Ramos (cell line): ENCODE data around the gene PLCE1.

Source experiments
- in situ Hi-C: fragments of 300-500 bp; cut with MboI; formaldehyde crosslinking; loops from one replicate; pipeline ENCODE4 v1.14.3; 2022; ENCODE audit warnings: low sequenced_read_pairs; ENCODE audit not compliant: unreplicated experiment

PLCE1 gene

GRCh38 chr10:93992400-93993030 lies 1.2 kb upstream of the PLCE1 start:
- in situ Hi-C loops = no loop called here

DNA sequence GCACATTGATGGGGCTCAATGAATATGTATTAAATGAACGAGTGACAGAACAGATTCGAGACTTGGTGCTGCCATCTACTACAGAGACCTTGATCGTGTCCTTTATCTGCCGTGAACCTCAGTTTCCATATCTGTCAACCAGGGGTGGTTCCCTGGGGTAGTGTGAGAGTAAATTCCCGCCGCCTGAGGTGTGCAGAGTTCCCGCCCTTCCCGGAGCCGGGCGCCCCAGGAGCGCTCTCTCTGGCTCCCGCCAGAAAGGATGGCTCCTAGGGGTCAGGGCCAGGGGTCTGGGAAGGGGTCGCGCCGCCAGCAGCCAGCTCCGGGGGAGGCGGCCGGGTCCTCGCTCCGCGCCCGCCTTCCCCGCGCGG lies 333 bp upstream of the PLCE1 start:
- in situ Hi-C loops = no loop called here

DNA sequence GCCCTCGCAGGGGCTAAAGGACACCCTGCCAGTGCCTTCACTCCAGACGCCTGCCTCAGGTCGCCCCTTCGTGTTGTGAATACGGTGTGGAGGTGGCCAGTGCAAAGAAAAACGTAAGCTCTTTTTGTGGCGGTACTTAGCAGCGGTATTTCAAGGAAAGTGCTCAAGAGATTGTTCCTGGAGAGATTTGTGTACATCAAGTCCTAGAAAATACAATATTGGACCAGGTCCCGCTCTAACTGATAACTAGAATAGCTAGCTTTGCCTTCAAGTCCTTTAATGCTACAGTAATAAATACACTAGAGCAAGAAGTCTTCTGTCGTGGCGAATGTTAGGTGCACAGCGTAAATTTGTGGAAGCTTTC lies 689 bp downstream of the PLCE1 start:
- in situ Hi-C loops = no loop called here

GRCh38 chr10:93995182-93995581 lies 1.5 kb downstream of the PLCE1 start:
- in situ Hi-C loops = no loop called here

DNA sequence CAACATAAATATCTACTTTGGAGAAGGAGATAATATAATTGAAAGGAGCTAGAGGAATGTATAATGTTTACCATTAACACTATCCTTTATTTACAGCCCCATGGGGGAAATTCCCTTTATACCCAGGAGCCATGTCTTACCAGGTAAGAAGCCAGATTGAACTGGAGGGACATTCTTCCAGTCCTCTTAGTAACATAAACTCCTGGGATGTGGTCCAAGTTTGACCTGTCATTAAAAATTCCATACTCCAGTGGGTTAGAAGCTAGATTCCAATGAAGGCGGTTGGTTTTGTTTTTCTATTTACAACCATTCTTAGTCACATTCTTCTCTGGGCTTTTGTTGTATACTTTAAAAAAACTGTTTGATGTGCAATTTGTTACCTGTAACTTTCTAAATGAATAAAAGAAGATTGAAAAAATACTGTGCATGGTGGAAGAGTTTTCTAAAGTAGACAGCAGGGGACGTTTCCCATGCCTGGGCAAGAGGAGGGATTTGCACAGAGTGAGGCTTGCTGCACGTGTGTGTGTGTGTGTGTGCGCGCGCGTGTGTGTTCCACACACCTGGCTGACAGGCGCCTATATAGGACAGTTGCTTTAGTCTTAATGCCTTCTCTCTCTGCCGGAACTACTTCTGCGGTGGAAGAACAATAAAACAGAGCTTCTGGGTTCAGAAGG lies 2.0 kb downstream of the PLCE1 start:
- in situ Hi-C loops = no loop called here

DNA sequence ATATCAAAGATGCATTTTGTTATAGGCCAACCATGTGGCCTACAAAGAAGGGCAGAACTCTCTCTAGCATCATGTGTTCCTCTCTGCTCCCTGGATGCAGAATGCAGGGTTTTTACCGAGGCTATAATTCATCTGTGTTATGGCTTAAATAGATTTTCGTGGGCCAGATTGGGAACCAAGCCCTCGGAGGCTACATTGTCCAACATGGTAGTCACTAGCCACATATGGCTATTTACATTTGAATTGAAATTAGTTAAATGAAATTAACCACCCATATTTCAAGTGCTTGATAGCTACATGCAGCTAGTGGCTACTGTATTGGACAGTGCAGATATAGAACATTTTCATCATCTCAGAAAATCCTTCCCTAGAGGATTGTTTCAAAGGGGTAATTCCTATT lies 2.8 kb downstream of the PLCE1 start:
- in situ Hi-C loops = no loop called here

DNA sequence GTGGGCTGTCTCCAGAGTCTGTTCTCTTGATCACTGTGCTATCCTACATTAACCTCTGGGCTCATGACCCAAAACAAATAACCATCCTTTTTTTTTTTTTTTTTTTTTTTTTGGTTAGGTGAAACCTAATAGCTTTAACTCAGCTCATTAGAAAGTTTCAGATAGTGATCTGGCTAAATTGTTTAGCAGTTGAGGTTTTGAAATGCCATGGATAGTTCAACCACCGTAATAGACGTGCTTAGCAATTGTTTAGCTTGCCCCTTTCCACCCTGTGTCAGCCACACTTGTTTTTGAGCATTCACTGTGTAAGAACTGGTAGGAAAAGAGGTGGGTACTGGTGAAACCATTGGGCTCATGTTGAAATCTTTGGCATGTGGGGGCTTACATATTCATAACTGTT lies 3.8 kb downstream of the PLCE1 start:
- in situ Hi-C loops = no loop called here

GRCh38 chr10:93999401-93999851 lies 5.7 kb downstream of the PLCE1 start:
- in situ Hi-C loops = no loop called here

DNA sequence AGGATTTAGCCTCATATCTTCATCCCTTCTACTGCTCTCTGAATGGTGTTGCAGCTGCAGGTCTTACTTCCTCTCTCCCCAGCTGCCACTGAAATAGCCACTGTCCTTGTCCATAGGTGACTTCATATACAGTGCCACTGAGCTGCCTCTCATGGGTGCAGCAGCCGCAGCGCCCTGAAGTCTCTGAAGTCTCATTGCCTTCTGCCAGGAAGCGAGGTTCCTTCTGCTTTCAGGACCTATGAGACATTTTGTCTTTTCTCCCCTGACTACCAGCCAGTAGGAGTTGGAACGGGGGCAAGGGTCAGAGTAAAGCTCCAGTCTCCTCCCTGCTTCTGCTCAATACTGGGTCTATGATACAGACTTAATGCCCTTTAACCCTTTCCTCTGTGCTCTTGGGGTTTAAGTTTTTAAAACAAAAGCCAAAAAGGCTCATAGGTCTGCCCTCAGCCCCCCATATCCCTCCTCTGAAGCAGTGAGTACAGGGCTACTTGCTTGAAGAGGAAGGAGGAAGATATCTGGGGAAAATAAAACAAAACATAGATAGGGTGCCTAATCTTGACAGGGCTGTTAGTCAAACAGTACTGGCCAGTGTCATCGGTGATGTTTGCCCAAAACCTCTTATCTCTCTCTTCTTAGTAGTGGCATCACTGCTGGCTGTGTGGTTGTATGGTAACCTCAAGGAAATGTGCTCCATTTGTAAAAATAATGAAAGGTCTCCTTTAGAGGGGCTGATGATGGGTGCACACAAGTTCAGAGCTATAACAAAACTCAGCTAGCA lies 7.1 kb downstream of the PLCE1 start:
- in situ Hi-C loops = no loop called here

- in situ Hi-C loops = no loop called here
Measured at GRCh38 chr10:94001416-94001810, 7.7 kb downstream of the PLCE1 start.

- in situ Hi-C loops = no loop called here
Measured at GRCh38 chr10:94002156-94002555, 8.4 kb downstream of the PLCE1 start.

DNA sequence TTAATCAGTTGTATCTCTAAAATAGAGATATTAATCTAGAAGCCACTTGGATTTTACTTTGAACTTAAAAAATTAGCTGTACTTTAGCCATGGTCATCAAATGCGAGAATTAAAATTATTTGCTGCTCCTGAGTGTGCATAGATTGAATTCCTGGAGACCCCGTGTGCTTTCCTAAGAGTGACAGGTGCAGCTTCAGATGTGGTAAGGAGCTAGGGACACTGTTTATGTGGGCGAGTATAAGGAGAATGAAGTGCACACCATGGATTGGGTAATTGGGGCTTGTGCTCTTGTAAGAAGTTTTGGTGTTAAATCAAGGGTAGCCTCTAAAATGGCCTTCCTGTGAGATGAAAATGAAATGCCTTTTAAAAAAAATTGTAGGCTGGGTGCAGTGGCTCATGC lies 9.8 kb downstream of the PLCE1 start:
- in situ Hi-C loops = no loop called here

DNA sequence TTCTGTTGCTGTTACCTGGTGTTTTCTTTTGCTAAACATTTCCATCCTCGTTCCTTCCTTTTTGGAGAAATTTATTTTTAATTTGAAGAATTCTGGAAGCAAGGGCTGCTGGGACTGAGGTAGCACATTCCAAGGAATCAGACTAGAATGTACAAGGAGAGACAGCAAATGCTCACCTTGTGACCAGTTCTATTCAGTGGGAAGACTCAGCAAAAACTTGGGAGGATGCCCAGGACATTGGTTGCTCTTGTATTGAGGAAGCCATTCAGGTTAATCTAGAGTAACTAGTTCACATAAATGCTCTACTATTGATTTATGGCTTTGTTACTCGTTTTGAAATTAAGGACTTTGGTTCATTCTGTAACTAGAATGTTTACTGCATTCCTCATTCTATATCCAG lies 11.3 kb downstream of the PLCE1 start:
- in situ Hi-C loops = no loop called here

DNA sequence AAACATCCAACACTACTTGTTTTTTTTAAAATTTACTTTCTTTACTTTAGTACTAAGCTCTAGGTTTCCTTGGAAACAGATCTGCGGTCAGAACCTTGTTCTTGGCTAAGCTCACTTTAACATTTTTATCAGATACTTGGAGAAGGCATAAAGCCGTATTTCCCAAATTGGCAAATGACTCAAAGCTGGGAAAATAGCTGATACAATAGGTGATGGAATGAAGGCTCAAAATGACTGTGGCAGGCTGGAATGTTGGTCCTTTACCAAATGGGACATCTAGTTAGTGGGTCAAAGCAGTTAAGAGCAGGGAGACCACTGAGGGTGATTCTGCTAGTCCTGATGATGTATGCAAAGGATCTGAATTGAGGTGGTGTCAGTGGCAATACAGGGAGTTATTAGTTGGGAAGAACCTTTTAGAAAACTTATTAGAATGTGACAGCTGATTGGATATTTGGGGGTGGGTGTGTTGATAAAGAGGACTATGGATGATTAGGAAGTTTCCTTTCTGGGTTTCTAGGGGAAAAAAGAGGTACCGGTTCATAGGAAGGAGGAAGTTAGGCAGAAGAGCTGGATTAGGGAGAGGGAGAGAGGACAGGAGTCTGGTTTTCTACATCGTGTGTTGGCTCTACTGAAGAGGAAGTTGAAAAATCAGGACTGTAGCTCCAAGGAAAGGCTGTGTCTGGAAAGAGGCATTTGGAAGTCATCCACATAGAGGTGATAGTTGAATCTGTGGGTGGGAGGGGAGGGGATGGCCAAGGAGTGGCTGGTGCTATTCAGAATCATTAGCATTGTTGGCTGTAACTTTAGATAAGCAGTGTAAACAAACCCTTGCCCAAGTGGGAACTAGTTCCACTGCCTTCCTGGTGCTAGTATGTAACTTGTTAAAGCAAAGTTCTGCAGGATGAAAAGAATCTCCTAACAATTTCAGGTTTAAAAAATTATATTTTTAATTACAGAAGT lies 13.1 kb downstream of the PLCE1 start:
- in situ Hi-C loops = no loop called here

- in situ Hi-C loops = no loop called here
Measured at GRCh38 chr10:94008526-94008925, 14.8 kb downstream of the PLCE1 start.

DNA sequence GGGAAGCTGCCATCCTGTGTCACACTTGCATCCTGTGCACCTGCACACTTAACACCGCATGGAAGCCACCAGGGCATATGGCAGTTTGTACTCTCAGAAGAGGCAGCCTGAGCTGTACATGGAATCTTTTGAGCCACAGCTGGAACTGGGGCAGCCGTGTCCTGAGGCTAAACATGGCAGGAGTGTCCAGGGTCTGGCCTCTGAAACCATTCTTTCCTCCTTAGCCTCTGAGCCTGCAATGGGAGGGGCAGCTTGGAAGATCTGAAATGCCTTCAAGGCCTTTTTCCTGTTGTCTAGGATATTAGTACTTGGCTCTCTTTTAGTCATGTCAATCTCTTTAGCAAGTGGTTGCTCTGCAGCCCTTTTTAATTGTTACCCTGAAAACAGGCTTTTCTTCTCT lies 16.4 kb downstream of the PLCE1 start:
- in situ Hi-C loops = no loop called here

- in situ Hi-C loops = no loop called here
Measured at GRCh38 chr10:94010886-94011285, 17.2 kb downstream of the PLCE1 start.

GRCh38 chr10:94011296-94011695 lies 17.6 kb downstream of the PLCE1 start:
- in situ Hi-C loops = no loop called here

DNA sequence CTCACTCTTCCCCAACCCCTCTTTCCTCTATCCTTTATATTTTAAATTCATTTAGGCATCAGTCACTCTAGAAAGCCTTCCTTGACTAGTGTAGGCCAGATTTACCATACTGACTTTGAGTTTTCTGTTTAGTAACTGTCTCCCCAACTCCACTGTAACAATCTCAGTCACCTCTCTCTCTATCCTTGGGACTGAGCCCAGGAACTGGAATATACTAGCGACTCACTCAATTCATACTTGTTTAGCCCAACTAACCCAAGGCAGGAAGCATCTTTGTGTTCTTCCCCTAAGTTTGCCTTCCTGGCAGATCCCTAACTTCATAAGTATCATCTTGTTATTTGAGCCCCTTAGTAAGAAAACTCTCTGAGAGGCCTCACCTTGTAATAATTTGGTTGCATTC lies 19.1 kb downstream of the PLCE1 start:
- in situ Hi-C loops = no loop called here

- in situ Hi-C loops = no loop called here
Measured at GRCh38 chr10:94013331-94013760, 19.6 kb downstream of the PLCE1 start.
